ENCODE results near the gene CDH9.

The CDH9 gene, protein sequence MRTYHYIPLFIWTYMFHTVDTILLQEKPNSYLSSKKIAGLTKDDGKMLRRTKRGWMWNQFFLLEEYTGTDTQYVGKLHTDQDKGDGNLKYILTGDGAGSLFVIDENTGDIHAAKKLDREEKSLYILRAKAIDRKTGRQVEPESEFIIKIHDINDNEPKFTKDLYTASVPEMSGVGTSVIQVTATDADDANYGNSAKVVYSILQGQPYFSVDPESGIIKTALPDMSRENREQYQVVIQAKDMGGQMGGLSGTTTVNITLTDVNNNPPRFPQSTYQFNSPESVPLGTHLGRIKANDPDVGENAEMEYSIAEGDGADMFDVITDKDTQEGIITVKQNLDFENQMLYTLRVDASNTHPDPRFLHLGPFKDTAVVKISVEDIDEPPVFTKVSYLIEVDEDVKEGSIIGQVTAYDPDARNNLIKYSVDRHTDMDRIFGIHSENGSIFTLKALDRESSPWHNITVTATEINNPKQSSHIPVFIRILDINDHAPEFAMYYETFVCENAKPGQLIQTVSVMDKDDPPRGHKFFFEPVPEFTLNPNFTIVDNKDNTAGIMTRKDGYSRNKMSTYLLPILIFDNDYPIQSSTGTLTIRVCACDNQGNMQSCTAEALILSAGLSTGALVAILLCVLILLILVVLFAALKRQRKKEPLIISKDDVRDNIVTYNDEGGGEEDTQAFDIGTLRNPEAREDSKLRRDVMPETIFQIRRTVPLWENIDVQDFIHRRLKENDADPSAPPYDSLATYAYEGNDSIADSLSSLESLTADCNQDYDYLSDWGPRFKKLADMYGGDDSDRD
- 0 to 3.2 reads per million in 2 donors for total RNA-seq

DNA sequence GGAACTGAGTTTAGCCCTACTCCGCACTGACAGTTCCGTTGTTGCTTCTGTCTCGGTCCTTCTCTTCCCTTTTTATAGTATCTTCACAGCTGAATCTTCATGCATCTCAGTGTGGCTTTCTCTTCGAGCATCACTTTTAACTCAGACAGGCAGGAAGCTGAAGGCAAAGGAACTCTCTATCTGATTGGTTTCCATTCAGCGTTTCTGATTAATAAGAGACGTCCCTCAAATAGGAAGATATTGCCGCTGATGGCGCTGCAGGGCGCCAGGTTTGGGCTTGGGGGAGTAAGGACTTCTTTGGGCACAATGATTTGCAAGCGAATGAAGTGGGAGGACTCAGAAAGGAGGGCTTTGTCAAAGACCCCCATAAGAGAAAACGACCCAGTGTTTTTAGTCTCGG, at the start of gene CDH9:
Gene CDH9 (minus strand): TSS at position 111 of the 400 bp plus-strand sequence. CDS start 50,253 bp downstream, outside the sequence.
- DNase-seq, result no peak

DNA sequence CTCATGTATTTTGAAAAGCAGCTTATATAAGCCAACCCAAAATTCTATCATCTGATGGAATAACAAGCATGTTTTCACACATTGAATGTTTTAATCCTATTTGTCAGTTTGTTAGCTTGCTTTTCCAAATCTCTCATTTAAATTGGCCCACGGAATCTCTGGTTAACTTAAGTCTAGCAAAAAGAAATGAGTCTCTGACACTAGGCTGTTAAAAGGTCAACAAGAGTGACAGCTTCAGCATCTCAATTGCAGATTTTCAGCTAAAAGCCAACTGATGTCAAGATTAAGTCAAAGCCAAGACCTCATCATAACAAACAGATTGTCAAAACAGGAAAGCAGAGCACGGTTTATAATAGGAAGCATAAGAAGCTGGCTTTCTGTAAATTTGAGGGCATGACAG, 49.4 kb upstream of the CDH9 start:
- DNase-seq, result no peak

DNA sequence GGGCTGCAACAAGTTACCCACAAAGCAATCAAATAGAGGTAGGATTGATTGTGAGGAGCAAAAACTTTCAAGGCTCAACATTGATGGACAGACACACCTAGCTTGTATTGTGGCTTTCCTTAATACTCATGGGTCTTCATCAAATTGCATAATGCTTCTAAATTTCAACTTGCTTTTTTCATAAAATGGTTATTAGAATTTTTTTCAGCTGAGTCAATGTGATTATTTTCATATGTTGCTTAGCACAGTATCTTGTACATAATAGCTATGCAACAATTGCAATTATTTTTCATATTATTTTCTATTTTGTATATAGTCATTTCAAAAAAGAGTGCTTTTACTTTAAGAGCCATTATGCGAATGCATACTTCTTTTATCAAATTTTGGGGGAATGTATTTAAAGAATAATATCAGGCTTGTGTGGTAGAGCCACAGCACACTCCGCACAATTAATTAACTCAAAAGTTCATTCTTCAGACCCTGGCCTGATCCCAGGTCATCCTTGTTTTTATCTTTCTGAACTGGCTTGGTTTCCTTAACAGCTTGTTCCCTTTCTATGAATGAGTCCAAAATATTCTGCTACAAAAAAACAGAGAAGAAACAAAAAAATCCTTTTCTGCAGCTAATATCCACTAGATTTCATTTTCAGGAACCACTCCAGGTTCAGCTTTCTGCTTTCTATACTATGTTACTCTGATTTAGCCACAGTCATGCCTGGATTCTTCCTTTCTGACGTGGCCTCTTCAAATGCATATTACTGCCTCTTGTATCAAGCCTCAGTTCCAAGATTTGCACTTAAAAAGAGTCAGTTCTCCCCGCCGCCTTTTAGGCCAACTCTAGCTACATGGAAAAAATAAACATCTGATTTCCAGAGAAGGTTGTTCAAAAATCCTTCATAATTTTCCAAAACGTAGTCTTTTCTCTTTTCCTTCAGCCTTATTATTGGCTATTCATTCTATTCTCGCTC, 45.3 kb upstream of the CDH9 start:
- DNase-seq, result no peak

DNA sequence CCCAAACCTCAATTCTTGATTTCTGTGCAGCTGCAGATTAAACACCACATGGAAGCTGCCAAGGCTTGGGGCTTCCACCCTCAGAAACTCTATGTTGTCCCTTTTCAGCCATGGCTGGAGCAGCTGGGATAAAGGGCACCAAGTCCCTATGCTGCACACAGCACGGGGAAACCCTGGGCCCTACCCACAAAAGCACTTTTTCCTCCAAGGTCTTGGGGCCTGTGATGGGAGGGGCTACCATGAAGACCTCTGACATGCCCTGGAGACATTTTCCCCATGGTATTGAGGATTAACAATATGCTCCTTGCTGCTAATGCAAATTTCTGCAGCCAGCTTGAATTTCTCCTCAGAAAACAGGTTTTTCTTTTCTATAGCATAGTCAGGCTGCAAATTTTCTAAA, 41.8 kb upstream of the CDH9 start:
- no peak for DNase-seq

DNA sequence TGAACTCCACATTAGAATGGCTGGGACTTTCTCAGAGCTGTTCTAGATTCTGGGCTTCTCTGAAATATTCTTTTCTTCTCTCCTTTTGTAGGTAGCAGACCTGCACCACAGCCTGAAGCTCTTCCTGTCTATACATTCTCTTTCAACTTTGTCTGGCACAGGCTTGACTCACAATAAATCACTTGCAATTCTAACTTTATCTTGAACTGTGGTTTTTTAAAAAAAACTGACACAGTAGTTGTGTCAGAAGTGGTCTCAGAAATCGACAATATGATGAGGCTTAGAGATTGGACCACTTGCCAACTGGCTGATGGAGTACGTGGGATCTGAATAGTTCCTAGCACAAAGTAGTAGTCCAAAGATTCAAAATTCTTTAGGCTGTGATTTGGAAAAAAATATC, 24.1 kb upstream of the CDH9 start:
- no peak for DNase-seq

DNA sequence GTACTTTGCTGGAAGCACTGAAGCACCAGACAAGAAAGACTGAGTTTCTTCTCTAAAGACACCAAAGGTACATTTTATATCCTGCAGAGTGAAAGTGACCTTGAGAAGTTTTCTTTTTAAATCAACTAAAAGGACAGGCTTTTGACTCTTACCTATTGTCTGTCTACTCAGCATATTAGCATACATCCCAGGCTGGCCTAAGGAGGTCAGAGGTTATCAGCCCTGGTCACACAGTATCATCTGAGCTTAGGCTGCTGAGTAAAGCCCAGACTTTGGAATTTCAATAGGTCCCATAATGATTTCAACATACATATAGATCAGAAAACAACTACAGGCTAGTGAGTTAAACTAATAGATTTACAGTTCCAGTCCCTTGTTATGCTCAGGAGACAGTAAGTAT, 10.1 kb upstream of the CDH9 start:
- DNase-seq, result no peak

DNA sequence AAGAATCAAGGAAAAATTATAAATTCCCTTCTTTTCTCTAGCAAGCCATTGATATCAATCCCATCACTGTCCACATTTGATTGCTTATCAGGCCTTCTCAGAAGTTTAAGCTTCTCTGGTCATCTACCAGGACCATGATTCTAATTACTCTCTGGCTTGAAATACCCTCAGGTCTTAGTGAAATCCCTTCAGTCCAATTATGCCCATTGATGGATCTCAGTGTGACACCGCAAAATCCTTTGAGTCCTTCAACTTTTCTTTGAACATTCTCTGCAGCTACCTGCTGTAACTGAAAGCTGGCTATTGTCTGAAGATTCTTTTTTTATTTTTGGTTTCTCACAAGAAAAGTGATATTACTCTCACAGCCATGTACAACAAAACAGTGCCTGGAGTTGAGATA, 3.0 kb upstream of the CDH9 start:
- DNase-seq, result no peak

DNA sequence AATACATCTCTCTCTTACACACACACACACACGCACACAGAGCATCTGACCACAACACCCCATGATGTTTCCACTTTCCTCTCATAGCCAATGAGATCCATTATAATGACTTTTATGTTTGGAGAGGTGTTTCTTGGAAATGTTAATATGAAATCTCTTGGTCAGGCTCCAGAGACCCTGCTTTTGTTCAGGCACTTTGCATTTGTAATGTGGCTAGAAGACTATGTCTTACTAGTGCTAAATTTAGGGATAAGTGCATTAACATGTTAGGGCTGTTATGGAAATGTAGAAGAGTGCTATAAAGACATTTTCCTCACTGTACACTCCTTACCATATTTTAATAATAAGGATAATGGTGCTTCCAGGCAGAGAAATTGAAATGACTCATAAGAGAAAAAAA, 3.8 kb downstream of the CDH9 start:
- no peak for DNase-seq

DNA sequence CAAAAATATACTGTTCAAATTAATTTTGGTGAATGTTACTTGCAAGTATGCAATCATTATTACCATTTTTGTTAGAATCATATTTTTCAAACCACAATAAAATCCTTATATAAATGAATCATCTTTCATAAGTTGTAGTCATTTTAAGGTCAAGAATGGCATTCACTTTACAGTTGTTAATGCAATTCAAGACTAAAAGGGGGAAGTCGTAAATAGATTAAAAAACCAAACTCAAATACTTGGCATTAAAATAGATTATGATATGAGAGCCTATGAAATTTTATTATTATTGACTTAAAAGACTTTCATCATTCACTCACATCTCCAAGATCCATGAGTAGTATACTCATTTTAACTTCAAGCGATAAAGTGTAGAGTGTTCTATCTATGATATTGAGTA, 11.6 kb downstream of the CDH9 start:
- DNase-seq, result no peak

DNA sequence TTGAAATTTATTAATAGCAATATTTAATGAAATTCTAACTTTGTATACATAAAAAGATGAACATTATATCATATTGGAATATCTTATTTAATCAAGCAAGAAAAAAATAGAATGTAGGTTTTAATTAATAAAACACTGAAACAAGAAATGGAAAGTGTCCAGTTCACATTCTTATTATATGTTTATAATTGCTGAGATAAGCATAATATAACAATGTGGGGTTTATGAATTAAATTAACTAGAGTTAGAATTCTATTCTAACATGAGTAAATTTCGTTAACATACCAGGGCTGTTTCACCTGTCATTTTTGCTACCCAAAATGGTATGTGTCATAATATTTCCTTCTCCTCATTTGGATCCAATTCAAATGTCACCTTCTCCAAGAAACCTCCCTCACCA, 12.3 kb downstream of the CDH9 start:
- no peak for DNase-seq

DNA sequence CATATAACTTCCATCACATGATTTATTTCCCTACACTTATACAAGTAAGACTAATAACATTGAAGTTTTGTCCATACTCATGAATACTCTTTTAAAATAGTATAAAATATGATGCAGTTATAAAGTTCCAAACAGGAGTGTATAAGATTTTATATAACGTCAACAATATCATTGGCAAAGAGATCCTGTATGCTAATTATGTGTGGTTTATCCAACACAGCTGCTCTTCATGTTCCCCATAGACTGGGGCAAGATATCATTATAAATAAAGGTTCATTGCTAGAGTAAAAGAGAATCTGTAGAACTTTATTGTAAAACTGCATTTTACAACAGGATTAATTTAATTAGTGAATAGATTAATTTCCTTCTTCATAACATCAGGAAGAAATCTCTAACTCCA, 16.9 kb downstream of the CDH9 start:
- DNase-seq, result no peak

DNA sequence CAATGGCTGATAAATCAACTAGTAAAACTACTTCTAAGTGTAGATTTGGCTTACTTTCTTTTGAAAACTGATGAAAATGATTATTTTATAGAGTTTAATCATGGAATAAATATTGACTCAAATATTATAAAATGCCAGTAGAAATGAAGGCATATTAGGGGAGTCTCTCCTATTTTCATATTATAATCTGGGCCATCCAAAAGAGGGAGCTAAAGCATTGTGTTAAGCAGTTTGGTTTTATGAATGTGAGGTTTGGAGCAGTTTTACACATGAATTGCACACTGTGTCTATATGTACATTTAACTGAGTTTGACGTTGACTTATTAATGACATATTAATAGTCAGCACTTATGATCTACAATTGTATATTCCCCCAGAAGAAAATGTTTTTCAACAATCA, 17.4 kb downstream of the CDH9 start:
- DNase-seq, result no peak

DNA sequence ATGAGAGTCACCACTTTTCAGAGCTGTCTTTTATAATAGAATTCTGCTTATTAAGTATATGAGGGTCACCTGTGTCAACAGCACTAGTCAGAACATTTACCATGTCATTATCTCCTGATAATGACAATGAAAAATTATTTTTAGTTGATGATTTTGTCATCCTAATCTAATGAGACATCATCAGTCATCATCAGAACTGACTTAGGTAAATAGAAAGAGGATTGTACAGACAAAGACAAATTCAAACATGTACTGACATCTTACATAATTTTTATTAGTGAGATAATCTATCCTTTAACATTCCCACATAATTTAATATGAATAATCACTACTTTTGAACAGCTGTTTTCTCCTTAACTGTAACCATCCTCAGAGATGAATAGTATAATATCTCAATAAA, 22.6 kb downstream of the CDH9 start:
- DNase-seq, result no peak

DNA sequence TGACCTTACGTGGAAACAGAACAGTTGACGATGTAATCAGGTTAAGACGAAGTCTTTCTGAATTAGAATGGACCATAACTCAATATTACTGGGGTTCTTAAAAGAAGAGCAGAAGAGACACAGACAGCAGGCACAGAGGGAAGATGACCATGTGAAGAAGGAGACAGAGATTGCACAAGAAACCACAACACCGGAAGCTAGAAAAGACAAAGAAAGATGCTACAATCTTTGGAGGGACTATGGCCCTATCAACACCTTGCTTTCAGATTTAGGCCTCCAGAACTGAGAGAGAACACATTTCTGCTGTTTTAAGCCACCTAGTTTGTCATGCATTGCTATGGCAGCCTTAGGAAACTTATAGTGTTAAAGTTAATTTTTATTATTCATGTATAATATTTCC, 27.1 kb downstream of the CDH9 start:
- no peak for DNase-seq

DNA sequence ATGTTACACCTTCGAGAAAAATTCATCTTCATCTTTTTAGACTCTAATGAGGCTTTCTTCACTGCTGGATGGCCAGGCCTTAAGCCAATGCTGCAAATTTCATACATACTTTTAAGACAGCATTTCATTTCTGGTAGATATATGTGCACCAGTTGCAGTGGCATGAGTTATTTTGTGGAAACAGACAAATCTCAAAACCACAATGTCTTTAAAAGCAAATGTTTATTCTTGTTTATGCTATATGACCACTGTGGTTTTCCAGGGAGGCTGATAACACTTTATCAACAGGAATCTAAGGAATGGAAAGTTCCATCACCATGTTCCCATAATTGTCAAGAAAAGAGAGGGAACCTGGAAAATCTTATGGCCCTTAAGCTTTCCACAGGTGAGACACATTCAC, 27.7 kb downstream of the CDH9 start:
- DNase-seq, result no peak

DNA sequence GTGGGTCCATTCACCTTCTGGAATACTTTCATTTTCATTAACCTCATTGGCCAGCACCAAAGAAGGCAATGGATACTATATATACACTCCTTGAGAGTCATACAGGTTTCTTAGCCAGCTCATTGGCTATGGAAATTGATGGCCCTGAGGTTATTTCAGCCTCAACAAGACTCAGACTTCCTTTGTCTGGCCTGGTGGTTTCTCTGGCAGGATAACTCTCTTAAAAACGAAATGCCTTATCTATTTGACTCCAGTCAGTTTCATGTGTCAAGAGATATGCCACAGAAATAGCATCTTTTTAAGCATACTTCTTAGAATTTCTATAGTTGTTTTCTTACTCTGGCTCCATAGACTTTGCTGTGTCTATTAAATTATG, 28.9 kb downstream of the CDH9 start:
- DNase-seq, result no peak

DNA sequence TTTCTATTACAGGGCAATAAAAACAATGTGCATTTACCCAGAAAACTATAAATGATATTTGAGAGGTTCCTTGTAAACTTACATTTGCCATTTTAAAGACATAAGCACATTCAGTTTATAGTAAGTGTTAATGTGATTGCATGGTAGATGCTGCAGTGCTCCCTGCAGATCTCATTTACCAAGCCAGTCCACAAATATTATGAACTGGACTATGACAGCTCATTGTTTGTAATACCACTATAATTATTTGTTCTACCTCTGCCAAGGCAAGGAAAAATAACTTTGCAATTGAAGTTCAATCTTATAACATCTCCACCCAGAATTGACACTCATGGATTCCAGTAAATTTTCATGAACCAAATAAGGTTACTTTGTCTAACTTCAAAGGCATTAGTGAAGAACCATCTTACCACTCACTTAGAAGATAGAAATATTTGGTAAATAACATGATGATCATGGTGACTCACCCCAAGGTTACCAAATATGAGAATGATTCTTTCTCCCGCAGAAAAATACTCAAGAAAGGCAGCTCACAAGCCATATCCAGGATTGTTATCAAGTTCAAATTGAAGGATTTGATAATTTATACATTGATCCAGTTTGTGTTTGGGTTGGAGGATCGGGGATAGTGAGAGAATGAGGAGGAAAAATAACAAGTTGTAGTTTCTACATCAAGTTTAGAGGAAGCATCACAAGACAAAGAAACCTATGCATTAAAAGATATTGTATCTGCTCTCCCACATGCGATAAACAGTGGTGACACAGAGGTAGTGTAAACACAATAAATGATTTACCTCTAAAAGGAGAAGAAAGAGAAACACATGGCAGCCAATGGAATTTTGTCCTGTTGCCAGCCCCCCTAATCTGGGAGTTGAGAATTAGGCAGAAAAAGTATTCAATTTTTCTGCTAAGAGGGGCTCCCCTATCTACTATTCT, 29.5 kb downstream of the CDH9 start:
- DNase-seq, result no peak

DNA sequence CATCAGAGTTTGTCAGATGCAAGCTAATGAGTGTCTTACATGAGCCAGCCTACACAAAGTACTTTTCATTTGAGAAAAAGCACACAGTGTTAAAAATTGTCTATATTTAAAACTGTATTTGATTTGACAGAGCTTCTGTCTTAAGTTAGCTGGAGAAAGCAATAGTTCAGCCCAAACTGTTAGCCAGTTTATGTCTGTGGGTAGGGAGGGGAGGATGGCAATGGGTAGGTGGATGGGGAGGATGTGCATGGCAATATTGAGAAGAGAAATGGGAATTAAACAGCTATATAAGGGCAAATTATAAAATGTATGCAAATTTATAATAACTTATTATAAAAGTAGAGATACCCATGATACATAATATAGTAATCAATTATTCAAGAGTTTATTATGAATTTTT, 31.3 kb downstream of the CDH9 start:
- DNase-seq, result no peak

DNA sequence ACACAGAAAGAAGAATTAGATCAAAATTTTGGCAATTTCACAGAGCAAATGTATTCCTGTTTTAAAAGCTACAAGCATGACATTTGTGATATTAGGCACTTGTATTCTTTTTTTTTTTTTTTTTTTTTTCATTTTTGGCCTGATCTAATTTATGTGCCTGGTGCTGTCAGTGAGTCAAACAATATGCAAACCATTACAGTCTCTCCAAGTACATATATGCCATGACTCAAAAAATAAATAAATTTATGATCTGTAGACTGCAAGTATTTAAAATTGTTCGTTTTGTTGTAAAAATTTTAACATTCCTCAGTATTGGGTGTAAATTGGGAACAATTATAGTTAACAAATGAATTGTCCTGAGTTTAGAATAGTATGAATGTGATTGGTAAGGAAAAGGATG, 51.4 kb downstream of the CDH9 start:
- no peak for DNase-seq

DNA sequence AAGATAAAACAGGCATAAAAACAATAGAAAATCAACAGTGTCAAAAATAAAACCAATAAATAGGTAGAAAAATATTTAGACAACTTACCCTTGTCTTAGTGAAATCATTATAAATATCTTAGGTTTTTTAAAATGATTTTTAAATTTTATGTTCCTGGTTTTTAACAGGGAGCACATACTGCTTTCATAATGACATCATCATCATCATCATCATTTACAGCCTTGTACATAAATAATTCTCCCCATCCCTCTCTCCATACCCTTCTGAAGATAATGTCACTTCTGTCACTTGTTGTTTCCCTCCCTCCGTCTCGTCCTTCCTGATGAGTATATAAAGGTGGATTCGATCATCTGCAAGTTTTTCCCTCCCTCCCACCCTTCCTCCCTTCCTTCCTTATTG, 56.6 kb downstream of the CDH9 start:
- DNase-seq, result no peak

DNA sequence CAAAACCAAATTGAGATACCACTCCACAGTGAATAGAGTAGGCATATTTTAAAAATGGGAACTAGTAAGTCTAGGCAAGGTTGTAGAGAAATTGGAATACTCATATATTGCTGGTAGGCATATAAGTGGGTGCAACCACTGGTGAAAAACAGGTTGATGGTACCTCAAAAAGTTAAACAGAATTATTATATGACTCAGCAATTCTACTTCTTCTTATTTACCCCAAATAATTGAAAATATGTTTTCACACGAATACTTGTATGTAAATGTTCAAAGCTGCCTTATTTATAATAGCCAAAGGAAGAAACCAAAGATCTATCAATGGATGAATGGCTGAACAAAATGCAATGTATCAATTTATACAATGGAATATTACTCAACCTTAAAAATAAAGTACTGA, 79.1 kb downstream of the CDH9 start:
- no peak for DNase-seq

DNA sequence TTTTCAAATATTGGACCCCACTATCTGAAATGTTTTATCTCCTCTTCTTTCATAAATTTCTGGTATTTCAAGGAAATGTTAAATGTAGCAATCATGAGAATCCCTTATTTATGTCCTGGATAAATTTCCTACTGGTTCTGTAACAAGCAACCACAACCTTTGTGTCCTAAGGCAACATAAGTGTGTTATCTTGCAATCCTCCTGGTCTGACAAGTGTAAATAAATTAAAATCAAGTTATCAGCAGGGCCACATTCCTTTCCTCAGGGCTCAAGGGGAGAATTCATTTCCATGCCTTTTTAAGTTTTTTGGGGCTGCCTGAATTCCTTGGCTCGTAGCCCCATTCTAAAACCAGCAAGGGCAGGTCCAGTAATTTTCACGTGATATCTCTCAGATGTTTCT, 83.2 kb downstream of the CDH9 start:
- no peak for DNase-seq
